HG03066 (cell line): Measurements from ENCODE around the gene IL32.
"Not testable (repeated sequence)": the region's sequence is repeated elsewhere in the genome, so short reads cannot be mapped to it uniquely, and the experiment has no call there.

Experiments
- ATAC-seq: cut with Tn5 transposase; IDR thresholded peaks from one replicate; pipeline ENCODE4 v1.9.1; 2021; ENCODE audit warnings: low read depth; ENCODE audit not compliant: unreplicated experiment

IL32 gene

DNA sequence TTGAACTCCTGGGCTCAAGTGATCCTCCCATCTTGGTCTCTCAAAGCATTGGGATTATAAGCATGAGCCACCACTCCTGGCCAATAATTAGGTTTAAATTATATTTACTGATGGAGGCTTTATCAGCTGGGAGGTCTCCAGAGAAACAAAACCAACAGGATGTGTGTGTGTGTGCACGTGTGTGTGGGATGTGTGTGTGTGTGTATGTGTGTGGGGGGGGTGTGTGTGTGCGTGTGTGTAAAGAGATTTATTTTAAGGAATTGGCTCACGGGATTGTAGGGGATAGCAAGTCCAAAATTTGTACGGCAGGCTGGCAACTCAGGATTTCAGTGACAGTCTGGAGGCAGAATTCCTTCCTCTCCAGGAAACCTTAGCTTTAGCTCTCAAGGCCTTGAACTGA is 14.4 kb upstream of the IL32 start:
- ATAC-seq = no peak

DNA sequence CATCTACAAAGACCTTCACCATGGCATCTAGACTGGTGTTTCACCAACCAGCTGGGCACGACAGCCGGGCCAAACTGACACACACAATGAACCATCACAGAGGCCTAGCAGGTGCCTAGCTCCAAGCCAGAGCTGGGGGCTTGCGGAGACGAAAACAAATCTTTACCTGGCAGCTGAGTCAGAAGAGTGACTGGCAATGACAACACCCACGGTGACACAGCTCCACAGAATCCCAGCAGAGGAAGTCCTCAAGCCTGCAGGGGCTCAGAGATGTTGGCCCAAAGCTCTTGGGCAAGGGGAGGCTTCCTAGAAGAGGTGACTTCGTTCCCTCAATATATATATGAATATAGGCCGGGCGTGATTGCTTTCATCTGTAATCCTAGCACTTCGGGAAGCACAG is 13.9 kb upstream of the IL32 start:
- no peak for ATAC-seq

- ATAC-seq = not testable (repeated sequence)
Observed at GRCh38 chr16:3052571-3053329, 12.7 kb upstream of the IL32 start.

GRCh38 chr16:3053330-3053710 is 12.1 kb upstream of the IL32 start:
- not testable (repeated sequence) for ATAC-seq

DNA sequence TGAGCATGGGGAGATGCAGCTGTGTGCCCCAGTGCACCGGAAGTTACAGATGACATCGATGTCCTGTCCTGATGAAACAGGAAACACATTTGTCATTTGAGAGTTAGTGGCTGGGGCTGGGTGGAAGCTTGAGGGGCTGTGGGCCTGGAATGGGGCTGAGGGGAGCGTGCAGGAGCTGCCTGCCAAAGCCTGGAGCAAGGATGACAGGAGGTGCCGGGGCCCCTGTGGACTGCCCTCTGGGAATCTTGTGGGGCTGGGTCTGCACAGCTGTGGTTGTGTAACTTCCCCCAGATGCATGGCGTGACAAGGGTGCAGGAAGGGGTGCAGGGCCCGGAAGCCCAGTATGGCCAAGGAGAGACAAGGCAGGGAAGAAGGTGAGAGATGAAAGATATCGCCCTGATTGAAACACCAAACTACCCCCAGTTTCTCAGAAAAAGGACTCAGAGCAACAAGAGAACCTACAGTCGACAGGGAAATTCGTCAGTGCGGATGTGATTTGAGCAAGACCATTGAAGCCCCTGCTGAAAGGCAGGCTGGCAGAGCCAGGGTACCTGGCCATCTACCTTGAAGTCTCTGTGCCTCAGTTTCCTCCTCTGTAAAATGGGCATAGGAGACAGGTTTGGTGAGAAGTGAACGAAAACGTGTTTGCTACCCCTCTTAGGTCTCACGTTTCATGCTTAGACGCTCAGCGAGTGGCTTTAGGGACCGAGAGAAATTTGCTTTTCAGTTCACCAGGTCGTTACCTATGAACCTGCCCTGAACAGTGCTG is 10.3 kb upstream of the IL32 start:
- ATAC-seq = no peak

DNA sequence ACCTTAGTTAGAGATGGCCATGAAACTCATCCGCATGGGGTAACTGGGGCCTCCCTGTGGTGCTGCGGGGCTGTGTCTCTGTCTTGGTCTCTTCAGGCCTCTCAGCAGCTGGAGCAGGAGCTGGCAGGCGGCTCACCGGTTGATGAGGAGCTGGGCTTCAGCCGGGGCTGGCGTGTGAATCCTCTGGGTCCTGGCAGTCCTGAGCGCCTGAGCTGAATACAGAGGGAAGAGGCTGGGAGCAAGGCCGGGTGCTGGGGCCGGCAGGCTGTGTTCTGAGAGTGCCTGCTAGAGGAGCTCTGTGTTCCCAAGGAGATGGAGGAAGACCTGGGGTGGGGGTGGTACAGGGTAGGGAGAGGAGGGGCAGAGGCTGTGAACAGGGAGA is 9.7 kb upstream of the IL32 start:
- not testable (repeated sequence) for ATAC-seq

- ATAC-seq = no peak
Observed at GRCh38 chr16:3056336-3057180, 8.9 kb upstream of the IL32 start.

DNA sequence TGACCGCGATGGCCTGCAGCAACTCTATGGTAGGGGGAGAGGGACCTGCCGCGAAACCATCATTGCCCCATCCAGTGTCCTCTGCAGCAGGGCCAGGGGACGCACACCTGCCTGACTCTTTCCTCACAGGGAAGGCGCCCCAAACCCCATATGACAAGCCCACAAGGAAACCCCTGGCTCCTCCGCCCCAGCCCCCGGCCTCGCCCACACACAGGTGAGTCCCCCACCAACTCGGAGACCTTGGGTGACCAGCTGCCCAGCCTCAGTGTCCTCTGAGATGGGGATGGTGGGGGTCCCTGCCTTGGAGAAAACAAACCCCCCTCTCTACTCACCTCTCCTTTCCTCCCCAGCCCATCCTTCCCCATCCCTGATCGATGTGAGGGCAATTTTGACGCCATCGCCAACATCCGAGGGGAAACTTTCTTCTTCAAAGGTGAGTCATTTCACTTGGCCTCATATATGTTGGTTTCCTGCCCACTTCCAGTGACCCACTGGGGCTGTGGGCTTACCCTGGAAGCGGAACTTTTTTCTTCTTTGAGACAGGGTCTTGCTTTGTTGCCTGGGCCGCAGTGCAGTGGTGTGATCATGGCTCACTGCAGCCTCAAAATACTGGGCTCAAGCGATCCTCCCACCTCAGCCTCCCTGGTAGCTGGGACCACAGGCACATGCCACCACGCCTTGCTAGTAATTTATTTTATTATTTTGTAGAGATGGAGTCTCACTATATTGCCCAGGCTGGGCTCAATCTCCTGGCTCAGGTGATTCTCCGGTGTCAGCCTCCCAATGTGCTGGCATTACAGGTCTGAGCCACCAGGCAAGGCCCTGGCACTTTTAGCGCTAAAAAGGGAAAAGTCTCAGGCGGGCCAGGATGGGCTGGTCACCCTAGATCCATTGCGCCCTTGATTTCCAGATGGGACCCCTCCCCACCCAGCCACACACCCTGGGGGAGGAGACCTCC is 8.0 kb upstream of the IL32 start:
- ATAC-seq = no peak

GRCh38 chr16:3058139-3059030 is 7.1 kb upstream of the IL32 start:
- peak; percentile 41 for ATAC-seq

- peak; percentile 76 for ATAC-seq
Observed at GRCh38 chr16:3059041-3059722, 6.3 kb upstream of the IL32 start.

DNA sequence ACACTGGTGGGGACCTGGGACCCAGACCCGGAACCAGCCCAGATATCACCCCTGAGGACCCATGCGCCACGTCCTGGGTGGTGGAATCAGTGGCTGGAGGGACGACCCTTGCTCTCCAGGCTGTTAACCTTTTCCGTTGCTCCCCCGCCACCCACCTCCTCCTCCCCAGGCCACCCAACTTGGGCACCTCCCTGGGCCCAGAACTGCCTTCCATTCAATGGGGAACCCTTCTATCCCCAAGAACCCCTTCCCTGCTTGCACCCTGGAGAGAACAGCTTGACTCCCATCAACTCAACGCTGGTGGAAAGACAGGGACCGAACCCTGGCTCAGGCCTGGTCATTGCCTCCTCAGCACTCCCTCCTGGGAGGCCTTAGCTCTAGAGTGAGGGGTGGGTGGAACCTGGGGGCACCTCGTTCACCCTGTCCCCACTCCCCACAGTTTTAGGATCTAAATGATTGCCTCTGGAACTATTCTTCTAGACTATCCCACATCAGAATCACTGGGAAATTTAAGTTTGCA is 5.7 kb upstream of the IL32 start:
- ATAC-seq = no peak

- ATAC-seq = no peak
Observed at GRCh38 chr16:3060339-3061127, 4.9 kb upstream of the IL32 start.

GRCh38 chr16:3062553-3062952 is 2.9 kb upstream of the IL32 start:
- ATAC-seq = no peak

- no peak for ATAC-seq
Observed at GRCh38 chr16:3063625-3064386, 1.6 kb upstream of the IL32 start.

GRCh38 chr16:3065742-3066439 is 451 bp downstream of the IL32 start:
- ATAC-seq = no peak

DNA sequence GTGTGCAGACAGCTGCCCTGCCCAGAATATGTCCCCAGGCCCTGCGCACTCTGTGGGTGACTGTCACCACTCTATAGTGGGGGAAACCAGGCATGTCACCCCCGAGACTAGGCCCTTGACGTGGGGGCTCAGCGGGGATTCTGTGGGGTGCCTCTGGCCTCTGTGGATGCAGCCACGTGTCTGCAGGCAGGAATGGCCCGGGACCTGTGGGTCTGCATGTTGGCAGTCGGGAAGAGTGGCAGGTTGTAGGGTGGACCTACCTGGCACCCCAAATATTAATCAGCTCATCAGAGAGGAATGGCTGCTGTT is 954 bp downstream of the IL32 start:
- ATAC-seq = no peak
